BE2C (cell line): Measurements from ENCODE around the gene JAK3.
A peak's percentile ranks its signal among the peaks of the same experiment; 100 is the strongest.

Experiments used
- DNase-seq: peaks from one replicate; pipeline ENCODE4 v3.0.0-alpha.2; 2020
- H3K27me3 ChIP-seq: fragments of 250-450 bp; sonication (Bioruptor Pico); 2 replicates; pipeline ENCODE4 v1.5.1; 2020; ENCODE audit warnings: mild to moderate bottlenecking
- H3K36me3 ChIP-seq: fragments of 250-450 bp; sonication (Bioruptor Pico); 2 replicates; pipeline ENCODE4 v1.5.1; 2020; ENCODE audit warnings: mild to moderate bottlenecking
- H3K4me1 ChIP-seq: fragments of 250-450 bp; sonication (Bioruptor Pico); 2 replicates; pipeline ENCODE4 v1.5.1; 2020
- H3K4me3 ChIP-seq: 2 replicates; pipeline ENCODE4 v1.5.1; 2011; ENCODE audit warnings: low read depth, low read length
- H3K9me3 ChIP-seq: fragments of 250-450 bp; sonication (Bioruptor Pico); 2 replicates; pipeline ENCODE4 v1.5.1; 2020
- CTCF ChIP-seq: IDR thresholded peaks from 2 replicates; pipeline ENCODE4 v1.5.1; 2012; ENCODE audit warnings: mild to moderate bottlenecking, low read depth, low read length

Gene JAK3

DNA sequence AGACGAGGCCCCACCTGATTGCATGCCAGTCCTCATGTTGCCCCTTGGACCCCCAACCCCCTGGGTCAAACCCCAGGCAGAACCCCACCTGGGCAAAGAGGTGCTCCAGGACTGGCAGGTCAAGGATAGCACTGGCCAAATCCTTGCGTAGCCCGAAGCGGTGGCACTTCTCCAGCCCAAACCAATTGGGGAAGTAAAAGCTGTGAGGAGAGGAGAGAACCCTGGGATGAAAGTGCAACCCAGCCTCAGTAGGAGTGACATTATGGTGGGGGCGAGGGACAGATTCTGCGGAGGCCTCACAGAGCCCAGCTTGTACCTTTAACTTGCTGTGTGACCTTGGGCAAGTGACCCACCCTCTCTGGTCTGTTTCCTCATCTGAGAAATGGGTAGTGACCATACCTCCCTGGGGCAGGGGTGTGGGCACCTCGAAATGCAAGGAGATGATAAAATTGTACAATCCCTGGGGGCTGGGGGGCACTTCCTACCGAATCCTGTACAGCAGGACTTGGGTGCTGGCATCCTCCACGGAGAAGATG, 4.4 kb downstream of the JAK3 start:
- H3K9me3 ChIP-seq = no peaks in the 10 kb centered on the region
- no peak overlapping the region for H3K4me3 ChIP-seq
- no peaks in the 10 kb centered on the region for H3K36me3 ChIP-seq
- peaks cover 4% of the 10 kb centered on the region for H3K4me1 ChIP-seq
- DNase-seq = no peak
- TF ChIP-seq CTCF = no peak
- no peaks in the 10 kb centered on the region for H3K27me3 ChIP-seq

DNA sequence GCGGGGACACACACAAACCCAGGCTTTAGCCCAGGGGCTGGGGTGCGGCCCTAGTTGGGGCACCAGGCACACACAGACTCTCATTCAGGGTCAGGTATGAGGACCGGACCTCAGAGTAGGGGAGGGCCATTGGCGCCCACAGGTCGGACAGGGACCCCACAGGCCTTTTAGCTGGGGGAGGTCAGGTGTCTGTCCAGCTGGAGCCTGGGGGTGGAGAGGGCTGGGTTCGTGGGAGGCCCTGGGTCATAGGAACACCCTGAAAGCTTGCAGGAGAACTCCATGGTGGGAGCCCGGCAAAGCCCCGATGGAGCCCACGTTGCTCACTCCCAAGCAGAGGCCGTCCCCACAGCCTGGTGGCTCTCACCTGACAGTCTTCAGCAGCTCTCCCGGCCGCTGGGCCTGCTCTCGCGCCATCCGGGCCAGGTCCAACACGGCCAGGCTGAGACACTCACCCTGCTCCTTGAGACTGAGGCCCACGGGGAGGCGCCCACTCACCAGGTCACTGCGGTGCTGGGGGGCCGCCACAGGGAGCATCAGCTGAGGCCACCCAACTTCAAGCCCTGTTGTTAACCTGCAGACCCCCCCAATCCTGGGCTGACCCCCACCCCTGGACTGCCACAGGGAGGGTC, 5.0 kb downstream of the JAK3 start:
- DNase-seq = no peak
- no peak for TF ChIP-seq CTCF
- H3K27me3 ChIP-seq = no peaks in the 10 kb centered on the region
- peak overlapping the region; percentile 53 for H3K4me3 ChIP-seq
- H3K9me3 ChIP-seq = no peaks in the 10 kb centered on the region
- H3K36me3 ChIP-seq = no peaks in the 10 kb centered on the region
- H3K4me1 ChIP-seq = peaks cover 4% of the 10 kb centered on the region

DNA sequence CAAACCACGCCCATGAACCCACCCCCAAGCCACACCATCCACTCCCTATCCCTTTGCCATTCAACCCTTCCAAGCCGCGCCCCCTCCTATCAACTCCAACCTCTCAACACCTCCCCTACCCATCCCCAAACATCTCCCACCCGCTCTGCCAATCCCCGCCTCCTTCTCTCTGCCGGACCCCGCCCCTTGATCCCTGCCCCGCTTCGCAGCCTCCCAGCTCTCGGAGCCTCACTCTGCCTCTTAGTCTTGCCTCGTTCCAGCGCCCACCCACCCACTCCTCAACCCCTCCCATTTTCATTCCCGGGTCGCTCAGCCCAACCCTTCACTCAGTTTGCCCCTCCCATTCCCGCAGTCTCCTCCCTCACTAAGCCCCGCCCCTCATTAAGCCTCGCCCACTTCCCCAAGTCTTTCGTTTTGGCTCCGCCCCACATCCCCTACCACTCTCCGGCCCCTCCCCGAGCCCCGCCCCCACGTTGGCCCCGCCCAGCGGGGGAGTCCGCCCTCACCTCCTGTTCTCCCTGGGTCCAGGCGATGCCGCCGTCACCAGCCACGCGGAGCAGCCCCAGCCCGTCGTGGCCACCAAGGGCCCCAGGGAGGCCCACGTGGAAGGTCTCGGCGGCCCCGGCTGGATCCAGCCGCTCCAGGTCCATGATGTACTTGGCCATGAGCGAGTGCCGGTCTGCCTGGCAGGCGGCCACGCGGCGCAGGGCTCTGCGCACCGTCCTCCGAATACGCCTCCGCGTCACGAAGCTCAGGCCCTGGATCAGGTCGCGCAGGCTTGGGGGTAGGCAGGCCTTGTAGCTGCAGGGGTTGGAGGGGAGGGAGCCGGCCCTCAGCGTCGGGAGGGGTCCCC, 5.7 kb downstream of the JAK3 start:
- Histone ChIP-seq H3K9me3 (no peaks in the 10 kb centered on the region), H3K36me3 (no peaks in the 10 kb centered on the region), H3K4me1 (peaks cover 4% of the 10 kb centered on the region), H3K4me3 (peak overlapping the region; percentile 53), H3K27me3 (no peaks in the 10 kb centered on the region)
- no peak for TF ChIP-seq CTCF
- peak; percentile 99 for DNase-seq

DNA sequence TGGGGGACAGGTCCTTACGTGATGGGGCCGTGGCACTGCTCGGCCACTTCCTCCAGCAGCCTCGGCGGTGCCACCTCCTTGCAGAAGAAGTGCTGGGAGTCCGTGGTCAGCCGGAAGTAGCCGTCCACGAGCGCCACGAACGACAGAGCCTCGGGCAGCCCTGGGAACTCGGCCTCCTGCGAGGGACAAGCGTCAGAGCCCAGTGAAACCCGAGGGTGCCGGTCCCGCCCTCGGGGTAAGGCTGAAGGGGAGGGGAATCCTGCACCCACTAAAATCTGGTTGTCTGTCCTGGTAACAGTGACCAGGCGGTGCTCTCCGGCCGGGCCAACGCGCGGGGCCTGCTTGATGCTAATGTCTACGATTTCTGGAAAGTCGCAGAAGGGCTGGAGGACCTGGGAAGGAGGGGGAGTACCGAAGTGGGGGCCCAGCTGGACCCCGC, 6.4 kb downstream of the JAK3 start:
- no peak for TF ChIP-seq CTCF
- no peaks in the 10 kb centered on the region for H3K36me3 ChIP-seq
- peaks cover 4% of the 10 kb centered on the region for H3K4me1 ChIP-seq
- H3K9me3 ChIP-seq = no peaks in the 10 kb centered on the region
- DNase-seq = no peak
- peak overlapping the region; percentile 48 for H3K4me3 ChIP-seq
- no peaks in the 10 kb centered on the region for H3K27me3 ChIP-seq

- Histone ChIP-seq H3K4me3 (no peak overlapping the region), H3K36me3 (no peaks in the 10 kb centered on the region), H3K9me3 (no peaks in the 10 kb centered on the region), H3K27me3 (no peaks in the 10 kb centered on the region), H3K4me1 (peaks cover 4% of the 10 kb centered on the region)
- TF ChIP-seq CTCF = no peak
- DNase-seq = no peak
Measured at GRCh38 chr19:17840019-17840418, 7.8 kb downstream of the JAK3 start.

- TF ChIP-seq CTCF = no peak
- no peaks in the 10 kb centered on the region for H3K36me3 ChIP-seq
- H3K4me1 ChIP-seq = peaks cover 4% of the 10 kb centered on the region
- DNase-seq = no peak
- H3K9me3 ChIP-seq = no peaks in the 10 kb centered on the region
- H3K27me3 ChIP-seq = no peaks in the 10 kb centered on the region
- no peak overlapping the region for H3K4me3 ChIP-seq
Measured at GRCh38 chr19:17837972-17838371, 9.8 kb downstream of the JAK3 start.
